ENCODE measurements around the gene RAB33B. TPM values are rescaled to one million over a fixed set of nuclear protein-coding genes. Genes with fewer than 3 reads are reported as not detected.

RAB33B gene
- total RNA-seq, 1 donor from 2014 or later = 5.0 TPM

DNA sequence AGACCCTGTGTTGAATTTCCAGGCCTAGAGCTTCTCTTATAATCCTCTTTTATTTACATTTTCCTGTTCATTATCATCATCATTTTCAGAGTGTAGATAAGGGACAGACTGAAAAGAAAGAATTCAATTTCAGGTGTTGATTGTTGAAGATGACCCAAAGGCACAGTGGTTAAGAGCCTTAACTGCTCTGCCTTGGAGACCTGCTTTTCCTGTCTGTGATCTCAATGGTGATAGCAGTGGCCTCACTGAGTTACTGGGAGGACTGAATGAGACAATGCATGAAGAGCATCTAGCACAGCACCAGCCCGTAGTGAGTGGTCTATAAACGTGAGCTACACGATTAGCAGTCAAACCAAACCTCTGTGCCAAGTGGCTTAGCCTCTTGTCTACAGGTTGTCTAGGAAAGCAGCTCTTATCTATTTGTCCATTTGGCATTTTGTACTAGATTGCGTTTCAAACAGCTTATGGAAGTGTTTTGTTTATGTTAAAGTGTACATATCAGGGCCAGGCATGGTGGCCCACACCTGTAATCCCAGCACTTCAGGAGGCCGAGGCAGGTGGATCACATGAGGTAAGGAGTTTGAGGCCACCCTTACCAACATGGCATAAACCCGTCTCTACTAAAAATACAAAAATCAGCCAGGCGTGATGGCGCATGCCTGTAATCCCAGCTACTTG, 60.6 kb downstream of the RAB33B start:
- Mint-ChIP-seq H3K9me3 (ENCODE audit: unreplicated experiment) (peaks cover 3% of the 10 kb centered on the region), H3K4me3 (ENCODE audit: unreplicated experiment) (no peak overlapping the region), H3K27ac (ENCODE audit: unreplicated experiment) (no peak overlapping the region), H3K4me1 (ENCODE audit: low read depth, unreplicated experiment) (peaks cover 5% of the 10 kb centered on the region), H3K36me3 (ENCODE audit: unreplicated experiment) (no peaks in the 10 kb centered on the region), H3K27me3 (ENCODE audit: unreplicated experiment) (no peaks in the 10 kb centered on the region)
- DNase-seq = no peak
- TF ChIP-seq, protein P1, sequence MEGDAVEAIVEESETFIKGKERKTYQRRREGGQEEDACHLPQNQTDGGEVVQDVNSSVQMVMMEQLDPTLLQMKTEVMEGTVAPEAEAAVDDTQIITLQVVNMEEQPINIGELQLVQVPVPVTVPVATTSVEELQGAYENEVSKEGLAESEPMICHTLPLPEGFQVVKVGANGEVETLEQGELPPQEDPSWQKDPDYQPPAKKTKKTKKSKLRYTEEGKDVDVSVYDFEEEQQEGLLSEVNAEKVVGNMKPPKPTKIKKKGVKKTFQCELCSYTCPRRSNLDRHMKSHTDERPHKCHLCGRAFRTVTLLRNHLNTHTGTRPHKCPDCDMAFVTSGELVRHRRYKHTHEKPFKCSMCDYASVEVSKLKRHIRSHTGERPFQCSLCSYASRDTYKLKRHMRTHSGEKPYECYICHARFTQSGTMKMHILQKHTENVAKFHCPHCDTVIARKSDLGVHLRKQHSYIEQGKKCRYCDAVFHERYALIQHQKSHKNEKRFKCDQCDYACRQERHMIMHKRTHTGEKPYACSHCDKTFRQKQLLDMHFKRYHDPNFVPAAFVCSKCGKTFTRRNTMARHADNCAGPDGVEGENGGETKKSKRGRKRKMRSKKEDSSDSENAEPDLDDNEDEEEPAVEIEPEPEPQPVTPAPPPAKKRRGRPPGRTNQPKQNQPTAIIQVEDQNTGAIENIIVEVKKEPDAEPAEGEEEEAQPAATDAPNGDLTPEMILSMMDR (IDR thresholded peaks at IDR 0.05; ENCODE audit: partially characterized antibody, unreplicated experiment) = no peak

DNA sequence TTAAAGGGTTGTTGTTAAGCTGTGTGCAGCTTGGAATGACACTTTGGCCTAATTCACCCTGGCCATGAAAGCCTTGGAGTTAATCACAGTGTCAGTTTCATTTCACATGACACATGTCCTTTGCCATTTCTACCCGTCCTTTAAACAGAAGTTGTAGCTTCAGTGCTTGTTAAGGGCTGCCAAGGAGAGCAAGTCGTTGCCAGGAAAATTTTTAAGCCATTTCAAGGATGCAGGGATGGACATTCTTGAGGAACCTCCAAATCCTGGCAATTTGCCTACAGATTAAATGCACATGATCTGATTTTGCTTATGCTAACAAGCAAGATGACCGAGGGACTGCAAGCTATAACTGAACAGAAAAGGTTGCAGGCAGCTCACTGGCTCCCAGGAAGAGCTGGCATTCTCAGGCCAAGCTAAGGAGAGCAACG, 61.6 kb downstream of the RAB33B start:
- Mint-ChIP-seq H3K4me1 (ENCODE audit: low read depth, unreplicated experiment) (peaks cover 5% of the 10 kb centered on the region), H3K9me3 (ENCODE audit: unreplicated experiment) (peaks cover 3% of the 10 kb centered on the region), H3K4me3 (ENCODE audit: unreplicated experiment) (no peak overlapping the region), H3K27ac (ENCODE audit: unreplicated experiment) (no peak overlapping the region), H3K36me3 (ENCODE audit: unreplicated experiment) (no peaks in the 10 kb centered on the region), H3K27me3 (ENCODE audit: unreplicated experiment) (no peaks in the 10 kb centered on the region)
- no peak for DNase-seq
- TF ChIP-seq, protein P1 (IDR thresholded peaks at IDR 0.05; ENCODE audit: partially characterized antibody, unreplicated experiment) = no peak

DNA sequence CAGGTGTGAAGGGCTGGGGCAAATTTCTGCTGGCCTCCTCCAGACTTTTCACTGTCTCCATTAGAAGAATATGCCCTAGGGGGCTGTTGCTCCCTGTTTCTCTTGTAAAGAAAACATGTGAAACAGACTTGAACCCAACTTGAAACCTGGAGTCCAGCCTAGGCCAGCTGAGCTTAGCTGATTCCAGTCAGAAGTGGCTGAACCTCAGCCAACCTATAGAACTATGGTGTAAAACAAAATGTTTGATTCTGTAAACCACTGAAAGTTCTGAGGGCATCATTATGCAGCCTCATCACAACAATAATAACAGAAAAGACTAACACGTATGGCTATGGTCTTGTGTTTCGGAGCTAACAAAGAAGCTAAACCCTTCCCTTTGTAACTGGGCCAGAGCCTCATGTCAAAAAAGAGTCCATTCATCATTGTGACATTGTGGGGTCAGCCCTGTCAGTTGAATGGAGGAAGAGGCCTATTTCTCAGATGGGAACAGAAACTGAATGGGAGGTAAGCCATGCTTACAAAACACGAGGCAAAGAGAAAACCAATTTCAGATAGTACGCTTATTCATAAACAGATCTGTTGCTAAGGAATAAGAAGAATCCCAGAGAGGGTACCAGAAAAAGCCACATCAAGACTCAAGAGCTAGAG, 68.0 kb downstream of the RAB33B start:
- TF ChIP-seq, protein P1 (IDR thresholded peaks at IDR 0.05; ENCODE audit: partially characterized antibody, unreplicated experiment) = no peak
- Mint-ChIP-seq H3K9me3 (ENCODE audit: unreplicated experiment) (no peaks in the 10 kb centered on the region), H3K36me3 (ENCODE audit: unreplicated experiment) (no peaks in the 10 kb centered on the region), H3K4me3 (ENCODE audit: unreplicated experiment) (no peak overlapping the region), H3K4me1 (ENCODE audit: low read depth, unreplicated experiment) (peaks cover 22% of the 10 kb centered on the region), H3K27ac (ENCODE audit: unreplicated experiment) (no peak overlapping the region), H3K27me3 (ENCODE audit: unreplicated experiment) (no peaks in the 10 kb centered on the region)
- no peak for DNase-seq

DNA sequence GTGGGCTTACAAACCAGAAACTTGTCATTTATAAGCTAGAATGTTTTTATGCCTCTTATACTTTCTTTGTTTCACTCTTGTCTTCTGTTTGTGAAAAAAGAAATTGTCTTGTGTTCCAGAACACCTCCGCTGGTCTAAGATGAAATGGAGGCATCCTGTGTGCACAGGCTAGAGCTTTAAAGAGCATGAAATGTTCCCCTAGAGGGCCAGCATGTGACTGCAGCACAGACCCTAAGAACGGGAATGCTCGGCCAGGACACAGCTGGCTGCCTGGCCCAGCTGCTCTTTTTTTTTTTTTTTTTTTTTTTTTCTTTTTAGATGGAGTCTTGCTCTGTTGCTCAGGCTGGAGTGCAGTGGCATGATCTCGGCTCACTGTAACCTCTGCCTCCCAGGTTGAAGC, 68.5 kb downstream of the RAB33B start:
- H3K27me3 Mint-ChIP-seq (ENCODE audit: unreplicated experiment) = no peaks in the 10 kb centered on the region
- peak; percentile 26 for DNase-seq
- H3K27ac Mint-ChIP-seq (ENCODE audit: unreplicated experiment) = no peak overlapping the region
- H3K36me3 Mint-ChIP-seq (ENCODE audit: unreplicated experiment) = no peaks in the 10 kb centered on the region
- TF ChIP-seq, protein P1 (IDR thresholded peaks at IDR 0.05; ENCODE audit: partially characterized antibody, unreplicated experiment) = peak; percentile 61
- H3K4me1 Mint-ChIP-seq (ENCODE audit: low read depth, unreplicated experiment) = peaks cover 22% of the 10 kb centered on the region
- no peak overlapping the region for H3K4me3 Mint-ChIP-seq (ENCODE audit: unreplicated experiment)
- H3K9me3 Mint-ChIP-seq (ENCODE audit: unreplicated experiment) = no peaks in the 10 kb centered on the region

DNA sequence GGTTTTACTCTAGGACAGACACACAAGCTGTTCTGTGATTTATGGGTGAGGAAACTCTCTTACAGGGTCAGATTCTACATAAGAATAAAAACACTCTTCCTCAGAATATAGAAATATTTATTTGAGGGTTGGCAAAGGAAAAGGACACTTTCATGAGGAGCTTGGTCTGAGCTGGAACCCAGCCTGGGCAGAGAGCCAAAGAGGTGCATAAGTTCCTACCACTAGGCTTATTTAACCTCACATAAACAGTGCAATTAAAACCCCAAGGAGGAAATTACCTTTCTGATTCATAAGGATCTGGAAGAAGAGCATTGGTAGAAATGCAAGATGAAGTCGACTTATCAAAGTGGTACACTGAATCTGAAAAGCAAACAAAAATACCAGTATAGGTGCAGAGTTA, 69.2 kb downstream of the RAB33B start:
- H3K36me3 Mint-ChIP-seq (ENCODE audit: unreplicated experiment) = no peaks in the 10 kb centered on the region
- DNase-seq = no peak
- H3K4me3 Mint-ChIP-seq (ENCODE audit: unreplicated experiment) = no peak overlapping the region
- TF ChIP-seq, protein P1 (IDR thresholded peaks at IDR 0.05; ENCODE audit: partially characterized antibody, unreplicated experiment) = no peak
- no peaks in the 10 kb centered on the region for H3K9me3 Mint-ChIP-seq (ENCODE audit: unreplicated experiment)
- peak overlapping the region; percentile 12 for H3K27ac Mint-ChIP-seq (ENCODE audit: unreplicated experiment)
- H3K4me1 Mint-ChIP-seq (ENCODE audit: low read depth, unreplicated experiment) = peaks cover 22% of the 10 kb centered on the region
- H3K27me3 Mint-ChIP-seq (ENCODE audit: unreplicated experiment) = no peaks in the 10 kb centered on the region

All from glutamatergic neuron (in vitro differentiated cells).